GM19324 (cell line): Measurements from ENCODE around the gene NFE2L3.
"Not testable (repeated sequence)": the region's sequence is repeated elsewhere in the genome, so short reads cannot be mapped to it uniquely, and the experiment has no call there.

ENCODE experiments used
- ATAC-seq: cut with Tn5 transposase; IDR thresholded peaks from one replicate; pipeline ENCODE4 v1.9.1; 2021; ENCODE audit warnings: mild to moderate bottlenecking, moderate library complexity; ENCODE audit not compliant: unreplicated experiment, low FRiP score

Gene NFE2L3

DNA sequence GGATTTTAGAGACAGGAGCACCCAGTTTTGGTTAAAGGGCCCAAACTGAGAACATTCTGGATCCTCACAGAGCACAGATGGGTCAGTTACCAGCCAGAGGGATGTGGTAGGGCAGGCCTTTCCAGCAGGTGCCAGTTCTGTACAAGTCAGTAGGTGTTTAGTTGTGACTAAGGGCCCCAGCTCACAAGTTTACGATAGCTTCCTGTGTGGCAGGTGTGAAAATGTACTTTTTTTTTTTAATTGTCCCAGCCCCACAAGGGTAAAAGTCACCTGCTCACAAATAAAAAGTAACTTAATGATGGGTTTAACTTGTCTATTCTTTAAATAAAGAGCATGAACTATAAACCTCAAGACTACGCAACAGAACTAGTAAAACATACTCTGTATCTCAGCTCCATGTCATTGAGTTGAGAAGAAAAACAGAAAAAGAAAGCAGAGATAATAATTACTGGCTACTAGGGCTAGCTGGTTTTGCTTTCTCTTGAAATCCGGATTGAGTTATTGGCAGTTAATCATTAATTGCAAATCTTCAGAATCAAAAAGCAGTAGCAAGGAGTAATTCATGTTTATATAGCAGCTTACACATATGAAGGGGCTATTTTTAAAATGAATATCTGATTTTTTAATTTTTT, 15.4 kb downstream of the NFE2L3 start:
- peak; percentile 77 for ATAC-seq

DNA sequence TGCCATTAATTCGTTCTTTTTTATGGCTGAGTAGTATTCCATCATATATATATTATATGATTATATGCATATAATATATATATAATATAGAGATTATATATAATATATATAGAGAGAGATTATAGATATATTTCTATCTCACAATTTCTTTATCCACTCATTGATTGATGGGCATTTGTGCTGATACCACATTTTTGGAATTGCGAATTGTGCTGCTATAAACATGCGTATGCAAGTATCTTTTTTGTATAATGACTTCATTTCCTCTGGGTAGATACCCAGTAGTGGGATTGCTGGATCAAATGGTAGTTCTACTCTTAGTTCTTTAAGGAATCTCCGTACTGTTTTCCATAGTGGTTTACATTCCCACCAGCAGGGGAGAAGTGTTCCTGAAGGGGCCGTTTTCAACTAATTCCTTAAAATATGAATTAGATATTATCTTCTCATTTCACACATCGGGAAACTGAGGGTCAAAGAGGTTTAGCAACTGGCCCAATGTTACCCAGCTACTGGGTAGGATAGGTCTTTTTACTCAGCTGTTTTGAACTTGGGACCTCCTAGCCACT, 16.5 kb downstream of the NFE2L3 start:
- ATAC-seq: no peak

DNA sequence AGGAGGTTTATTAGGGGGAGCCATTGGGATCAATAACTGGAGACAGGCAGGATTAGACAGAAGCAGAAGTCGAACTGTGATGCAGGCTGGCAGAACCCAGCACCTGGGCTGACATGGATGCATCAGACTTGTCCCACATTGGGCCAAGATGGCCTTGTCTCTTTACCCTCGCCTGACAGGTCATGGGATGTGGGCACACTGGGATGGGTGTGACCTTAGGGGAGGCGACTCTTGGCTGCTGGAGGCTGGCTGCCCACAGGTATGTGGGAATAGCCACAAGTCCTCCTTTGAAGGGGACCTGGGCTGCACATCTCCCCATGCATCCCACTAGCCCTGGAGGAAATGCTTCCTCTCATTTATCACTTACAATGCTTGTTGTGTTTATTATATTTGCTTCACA, 17.3 kb downstream of the NFE2L3 start:
- ATAC-seq: no peak

DNA sequence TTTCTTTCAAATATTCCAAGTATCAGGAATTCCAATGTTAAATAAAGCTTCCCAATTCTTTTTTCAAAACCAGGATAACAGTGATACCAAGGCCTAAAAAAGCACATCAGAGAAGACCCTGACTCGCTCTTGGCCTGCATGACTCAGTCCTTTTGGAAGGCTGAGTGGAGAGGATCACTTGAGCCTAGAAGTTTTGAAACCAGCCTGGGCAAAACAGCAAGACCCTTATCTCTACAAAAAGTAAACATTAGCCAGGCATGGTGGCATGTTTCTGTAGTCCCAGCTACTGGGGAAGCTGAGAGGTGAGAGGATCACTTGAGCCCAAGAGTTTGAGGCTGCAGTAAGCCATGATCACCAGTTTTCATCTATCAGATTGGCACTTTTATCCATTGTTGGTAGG, 18.7 kb downstream of the NFE2L3 start:
- no peak for ATAC-seq

DNA sequence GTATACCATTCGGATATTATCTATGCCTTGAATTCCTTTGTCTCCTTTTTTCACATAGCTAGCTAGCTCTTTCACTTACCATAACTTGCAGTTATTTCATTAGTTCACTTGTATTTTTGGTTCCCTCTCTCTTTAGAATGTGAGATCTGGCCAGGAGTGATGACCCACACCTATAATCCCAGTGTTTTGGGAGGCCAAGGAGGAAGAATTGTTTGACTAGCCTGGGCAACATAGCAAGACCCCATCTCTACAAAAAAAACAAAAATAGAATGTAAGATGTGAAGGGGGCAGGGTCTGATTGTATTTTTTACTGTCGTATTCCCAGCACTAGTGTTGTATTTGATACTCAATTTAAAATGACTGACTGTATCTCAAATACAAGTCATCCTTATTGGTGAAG, 19.6 kb downstream of the NFE2L3 start:
- ATAC-seq: no peak

DNA sequence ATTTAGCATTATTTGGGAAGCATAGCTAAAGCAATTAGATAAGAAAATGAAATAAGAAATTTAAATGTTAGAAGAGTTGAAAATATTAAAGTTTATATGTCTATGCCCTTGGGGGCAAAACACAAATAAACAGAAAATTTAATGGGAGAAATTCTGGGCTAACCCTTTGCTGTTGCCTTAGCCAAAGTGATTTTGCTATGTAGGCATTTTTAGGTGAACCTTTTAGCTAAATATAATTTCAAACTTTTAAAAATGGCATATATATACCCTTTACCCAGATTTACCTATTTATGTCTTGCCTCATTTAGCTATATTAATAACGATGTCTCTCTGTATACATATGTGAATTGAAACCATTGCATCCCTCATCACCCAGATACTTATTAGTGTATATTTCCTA, 20.1 kb downstream of the NFE2L3 start:
- no peak for ATAC-seq

GRCh38 chr7:26175903-26176302, 23.9 kb downstream of the NFE2L3 start:
- ATAC-seq: not testable (repeated sequence)

DNA sequence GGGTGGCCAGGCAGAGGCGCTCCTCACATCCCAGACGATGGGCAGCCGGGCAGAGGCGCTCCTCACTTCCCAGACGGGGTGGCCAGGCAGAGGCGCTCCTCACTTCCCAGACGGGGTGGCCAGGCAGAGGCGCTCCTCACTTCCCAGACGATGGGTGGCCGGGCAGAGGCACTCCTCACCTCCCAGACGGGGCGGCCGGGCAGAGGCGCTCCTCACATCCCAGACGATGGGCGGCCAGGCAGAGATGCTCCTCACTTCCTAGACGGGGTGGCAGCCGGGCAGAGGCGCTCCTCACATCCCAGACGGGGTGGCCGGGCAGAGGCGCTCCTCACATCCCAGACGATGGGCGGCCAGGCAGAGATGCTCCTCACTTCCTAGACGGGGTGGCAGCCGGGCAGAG, 24.7 kb downstream of the NFE2L3 start:
- ATAC-seq: not testable (repeated sequence)

GRCh38 chr7:26177269-26177668, 25.3 kb downstream of the NFE2L3 start:
- not testable (repeated sequence) for ATAC-seq

DNA sequence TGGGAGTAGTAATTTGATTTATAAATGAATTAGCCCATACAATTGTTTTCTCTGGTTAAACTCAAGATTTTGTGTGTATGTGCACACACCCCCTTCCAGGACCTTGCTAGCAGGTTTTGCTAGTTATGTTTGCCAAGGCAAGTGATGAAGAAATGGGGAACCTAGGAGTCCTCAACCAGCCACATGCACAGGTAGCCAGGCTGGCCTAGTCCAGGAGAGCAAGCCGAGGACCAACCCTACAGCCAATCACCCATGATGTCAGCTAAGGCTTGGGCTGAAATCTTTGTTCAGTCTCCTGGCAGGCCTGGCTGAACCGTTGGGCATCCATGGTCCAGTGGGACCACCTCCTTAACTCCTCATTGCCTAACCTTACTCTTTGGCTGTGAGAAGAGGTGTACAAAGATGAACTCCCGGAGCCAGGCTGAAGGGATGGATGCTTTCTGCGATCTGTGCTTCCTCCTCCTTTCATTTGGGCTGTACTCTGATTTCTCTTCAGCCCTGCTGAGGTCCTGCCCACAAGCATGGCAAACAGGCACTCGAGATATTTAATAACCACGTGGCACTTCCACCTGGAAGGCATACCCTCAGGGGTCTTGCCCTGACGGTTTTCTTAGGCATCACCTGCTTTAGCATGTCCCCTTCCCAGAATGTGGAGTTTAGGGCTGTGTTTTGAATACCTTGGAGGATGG, 26.4 kb downstream of the NFE2L3 start:
- no peak for ATAC-seq

DNA sequence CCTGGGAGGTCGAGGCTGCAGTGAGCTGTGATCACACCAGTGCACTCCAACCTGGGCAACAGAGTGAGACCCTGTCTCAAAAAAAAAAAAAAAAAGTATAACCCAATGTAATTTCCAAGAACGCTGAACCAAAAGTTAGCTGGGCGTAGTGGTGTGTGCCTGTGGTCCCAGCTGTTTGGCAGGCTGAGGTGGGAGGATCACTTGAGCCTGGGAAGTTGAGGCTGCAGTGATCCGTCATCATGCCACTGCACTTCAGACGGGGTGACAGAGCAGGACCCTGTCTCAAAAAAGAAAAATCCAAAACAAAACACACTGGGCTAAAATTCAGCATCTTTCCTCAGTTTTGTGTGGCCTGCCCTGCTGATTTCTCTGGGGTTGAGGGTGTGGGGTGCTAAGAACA, 27.4 kb downstream of the NFE2L3 start:
- no peak for ATAC-seq

DNA sequence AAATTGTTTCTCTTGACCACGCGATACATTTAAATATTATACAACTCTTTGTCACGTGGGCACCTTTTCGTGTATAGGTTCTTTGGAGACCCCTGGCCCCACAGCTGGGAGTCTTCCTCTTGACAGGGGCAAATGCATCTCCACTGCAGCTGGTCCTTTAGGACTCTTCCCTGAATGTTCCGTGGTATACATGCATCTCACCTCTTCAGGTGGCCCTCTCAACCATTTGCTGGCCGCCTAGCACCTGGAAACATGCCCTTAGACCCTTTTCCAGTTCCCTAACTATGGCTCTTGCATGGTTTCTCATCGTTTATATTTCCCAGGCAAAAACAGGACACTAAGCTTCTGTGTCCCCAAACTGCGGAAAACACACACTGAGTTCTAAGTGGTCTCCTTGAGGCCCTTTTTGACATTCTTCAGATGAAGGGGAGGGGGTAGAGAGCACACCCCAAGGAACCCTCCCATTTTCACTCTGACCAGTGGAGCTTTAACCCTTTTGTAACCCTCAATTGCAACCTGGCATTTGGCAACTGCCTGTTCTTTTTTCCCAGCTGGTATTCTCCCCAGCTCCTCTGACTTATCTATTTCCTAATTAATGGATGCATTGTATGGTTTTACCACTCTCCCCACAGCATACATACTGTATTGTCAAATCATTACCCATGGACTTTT, 28.0 kb downstream of the NFE2L3 start:
- no peak for ATAC-seq

- no peak for ATAC-seq
Observed at GRCh38 chr7:26180792-26181198, 28.8 kb downstream of the NFE2L3 start.

DNA sequence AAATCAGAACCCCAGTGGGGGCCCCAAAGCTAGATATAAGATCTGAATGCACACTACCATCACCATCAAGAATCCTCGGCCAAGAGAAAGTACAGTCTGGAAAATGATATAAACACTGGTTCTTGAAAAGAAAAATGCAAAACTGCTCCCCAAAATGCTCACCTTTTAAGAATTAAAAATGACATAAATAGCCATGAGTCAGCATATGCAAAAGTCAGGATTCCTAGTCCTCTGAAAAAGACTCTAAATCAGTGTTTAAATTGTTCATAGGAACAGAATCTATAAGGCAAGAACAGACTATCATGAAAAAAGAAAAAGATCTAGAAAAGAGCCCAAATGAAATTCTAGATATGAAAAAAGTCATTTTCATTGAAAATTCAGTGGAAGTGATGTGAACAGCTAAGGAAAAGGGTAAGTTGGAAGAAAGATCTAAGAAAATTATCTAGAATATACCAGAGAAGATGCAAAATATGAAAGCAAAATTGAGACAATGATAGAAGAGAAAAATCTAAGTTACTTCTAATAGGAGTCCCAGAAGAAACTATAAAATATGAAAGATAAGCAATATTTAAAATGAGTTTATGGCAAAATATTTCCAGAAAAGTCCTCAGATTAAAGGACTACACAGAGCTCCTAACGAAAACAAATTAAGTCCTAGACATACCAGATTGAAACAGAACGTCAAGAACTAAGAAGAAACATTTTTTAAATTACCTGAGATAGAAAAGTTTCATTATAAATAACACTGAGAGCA, 29.7 kb downstream of the NFE2L3 start:
- ATAC-seq: no peak

DNA sequence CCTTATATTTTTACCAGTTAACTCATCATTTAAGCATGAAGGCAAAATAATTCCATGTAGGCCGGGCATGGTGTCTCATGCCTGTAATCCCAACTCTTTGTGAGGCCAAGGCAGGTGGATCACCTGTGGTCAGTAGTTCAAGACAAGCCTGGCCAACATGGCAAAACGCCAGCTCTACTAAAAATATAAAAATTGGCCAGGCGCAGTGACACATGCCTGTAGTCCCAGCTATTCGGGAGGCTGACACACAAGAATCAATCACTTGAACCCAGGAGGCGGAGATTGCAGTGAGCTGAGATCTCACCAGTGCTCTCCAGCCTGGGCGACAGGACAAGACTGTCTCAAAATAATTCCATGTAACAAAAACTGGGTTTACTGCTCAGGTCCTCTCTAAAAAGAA, 30.3 kb downstream of the NFE2L3 start:
- ATAC-seq: no peak

DNA sequence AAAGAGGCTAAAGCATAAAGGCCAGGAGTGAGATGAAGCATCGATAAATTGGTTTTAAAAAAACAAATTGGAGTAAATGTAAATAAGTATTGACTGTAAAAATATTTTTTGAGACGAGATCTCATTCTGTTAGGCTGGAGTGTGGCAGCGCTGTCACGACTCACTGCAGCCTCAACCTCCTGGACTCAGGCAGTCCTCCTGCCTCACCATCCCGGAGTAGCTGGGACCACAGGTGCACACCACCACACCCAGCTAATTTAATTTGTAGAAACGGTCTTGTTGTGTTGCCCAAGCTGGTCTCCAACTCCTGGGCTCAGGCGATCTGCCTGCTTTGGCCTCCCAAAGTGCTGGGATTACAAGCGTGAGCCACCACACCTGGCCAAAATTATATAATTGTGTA, 30.7 kb downstream of the NFE2L3 start:
- no peak for ATAC-seq

GRCh38 chr7:26183545-26184280, 31.7 kb downstream of the NFE2L3 start:
- ATAC-seq: no peak

- not testable (repeated sequence) for ATAC-seq
Observed at GRCh38 chr7:26184281-26185101, 32.5 kb downstream of the NFE2L3 start.

- peak; percentile 52 for ATAC-seq
Observed at GRCh38 chr7:26185131-26185843, 33.3 kb downstream of the NFE2L3 start.
